ENCODE measurements around the gene HEXIM2.
A peak's percentile ranks its signal among the peaks of the same experiment; 100 is the strongest.

HEXIM2 gene

DNA sequence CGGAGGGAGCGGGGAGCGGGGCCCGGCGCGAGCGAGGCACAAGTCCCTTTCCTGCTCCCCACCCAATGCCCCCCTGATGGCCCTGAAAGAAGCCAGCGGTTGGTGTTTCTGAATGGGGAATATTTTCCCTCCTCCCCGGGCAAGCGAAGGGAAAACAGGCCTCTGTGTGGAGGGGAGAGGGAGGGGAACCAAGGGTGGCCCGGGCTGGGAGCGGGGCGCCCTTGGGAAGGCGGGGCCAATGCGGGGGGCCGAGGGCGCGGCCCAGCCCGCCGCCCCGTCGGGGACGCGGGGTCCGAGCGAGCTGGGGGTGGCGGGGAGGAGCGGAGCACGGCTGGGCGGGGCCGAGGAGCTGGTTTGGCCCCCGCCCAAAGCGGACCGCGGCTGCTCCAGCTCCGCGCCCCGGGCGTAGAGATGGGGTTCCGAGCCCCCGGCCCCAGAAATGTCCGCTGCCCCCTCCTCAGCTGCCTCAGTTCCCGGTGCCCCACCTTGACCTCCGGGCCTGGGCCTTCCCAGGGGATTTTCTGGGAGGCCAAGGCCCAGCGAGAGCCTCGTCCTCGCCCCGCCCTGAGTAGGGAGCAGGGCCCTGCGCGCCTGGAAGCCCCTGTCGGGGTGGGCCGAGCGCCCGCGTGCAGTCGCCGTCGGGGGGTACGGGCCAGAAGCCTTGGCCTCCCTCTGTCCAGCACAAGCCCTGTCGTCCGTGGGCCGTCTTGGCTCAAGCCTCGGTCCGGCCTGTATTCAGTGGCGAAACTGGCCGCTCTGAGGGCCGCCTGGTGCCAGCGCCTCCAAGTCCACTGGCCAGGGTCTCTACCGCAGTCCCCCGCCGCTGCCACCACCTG is 17.3 kb upstream of the HEXIM2 start:
- no peak for DNase-seq (ENCODE audit: low read depth)

DNA sequence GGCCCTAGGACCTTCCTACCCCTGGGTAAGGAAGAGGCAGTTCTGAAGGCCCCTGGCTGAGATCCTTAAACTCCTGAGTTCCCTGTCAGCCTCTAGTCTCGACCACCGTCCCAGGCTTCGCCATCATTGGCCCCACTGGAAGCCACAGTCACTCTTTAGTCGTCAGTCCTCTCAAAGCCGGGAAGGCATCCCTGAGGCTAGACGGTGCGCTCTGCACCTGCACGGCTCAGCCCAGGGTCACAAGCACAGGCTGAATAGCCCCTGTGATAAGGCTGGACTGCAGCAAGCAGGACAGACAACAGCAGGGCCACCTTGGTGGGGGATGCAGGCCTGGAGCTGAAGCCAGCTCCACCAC is 16.7 kb upstream of the HEXIM2 start:
- DNase-seq (ENCODE audit: low read depth): no peak

DNA sequence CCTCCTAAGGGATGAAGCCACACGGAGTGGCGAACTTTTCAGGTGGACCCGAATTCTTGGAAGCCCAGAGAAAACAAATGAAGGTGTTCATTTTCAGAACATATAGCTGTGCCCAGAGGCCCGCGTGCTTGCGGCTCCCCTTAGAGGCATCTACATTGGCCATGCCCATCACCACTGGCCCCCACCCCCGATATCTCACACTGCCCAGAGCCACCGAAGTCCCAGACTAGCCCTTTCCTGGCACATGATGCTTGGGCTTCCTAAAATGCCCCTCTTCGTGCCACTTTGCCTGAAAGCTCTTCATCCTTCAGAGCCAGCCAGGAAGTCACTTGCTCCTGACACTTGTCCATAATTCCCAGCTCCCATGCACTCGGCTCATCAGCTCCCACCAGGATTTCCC is 15.5 kb upstream of the HEXIM2 start:
- DNase-seq (ENCODE audit: low read depth): no peak

DNA sequence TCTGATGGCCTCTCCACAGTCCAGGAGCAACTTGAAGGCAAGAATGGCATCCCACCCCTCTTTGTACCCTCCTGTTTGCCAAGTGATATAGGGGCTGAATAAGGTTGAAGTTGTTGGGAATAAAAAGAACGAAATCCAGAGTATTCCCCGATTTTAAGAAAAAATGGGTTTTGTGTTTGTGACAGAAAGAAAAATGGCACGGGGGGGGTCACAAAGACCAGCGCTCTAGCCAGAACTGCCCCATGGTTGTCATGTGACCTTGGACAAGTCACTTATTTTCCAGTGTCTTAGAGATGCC is 15.1 kb upstream of the HEXIM2 start:
- no peak for DNase-seq (ENCODE audit: low read depth)

DNA sequence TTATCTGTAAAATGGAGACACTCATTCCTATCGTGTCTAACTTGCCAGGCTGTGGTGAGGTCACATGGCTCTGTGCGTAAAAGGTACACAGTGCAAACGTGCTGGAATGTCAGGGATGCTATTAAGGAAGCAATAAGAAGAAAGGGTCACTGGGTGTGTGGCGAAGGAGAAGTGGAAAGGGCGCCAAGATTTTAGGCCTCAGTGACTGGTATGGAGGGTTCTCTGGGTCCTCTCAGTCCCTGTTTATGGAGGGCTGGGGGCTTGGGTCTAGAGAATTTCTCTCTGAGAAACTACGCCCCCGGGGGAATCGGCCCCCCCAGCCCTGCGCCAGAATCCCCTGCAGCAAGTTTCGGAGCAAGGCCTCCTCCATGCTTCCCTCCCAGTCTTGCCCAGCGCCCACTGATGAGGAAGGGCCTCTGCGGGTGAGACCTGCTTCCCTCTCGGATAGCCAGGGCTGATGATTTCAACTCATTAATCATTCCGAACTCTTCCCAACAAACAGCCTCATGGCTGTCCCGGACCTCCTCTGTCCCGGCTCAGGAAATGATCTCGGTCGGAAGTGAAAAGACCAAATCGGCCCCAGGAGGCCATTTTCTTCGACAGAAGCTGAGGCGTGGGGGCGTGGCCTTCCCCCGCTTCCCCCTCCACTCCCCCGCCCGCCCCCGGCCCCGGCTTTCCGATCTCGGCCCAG is 14.6 kb upstream of the HEXIM2 start:
- peak; percentile 41 for DNase-seq (ENCODE audit: low read depth)

DNA sequence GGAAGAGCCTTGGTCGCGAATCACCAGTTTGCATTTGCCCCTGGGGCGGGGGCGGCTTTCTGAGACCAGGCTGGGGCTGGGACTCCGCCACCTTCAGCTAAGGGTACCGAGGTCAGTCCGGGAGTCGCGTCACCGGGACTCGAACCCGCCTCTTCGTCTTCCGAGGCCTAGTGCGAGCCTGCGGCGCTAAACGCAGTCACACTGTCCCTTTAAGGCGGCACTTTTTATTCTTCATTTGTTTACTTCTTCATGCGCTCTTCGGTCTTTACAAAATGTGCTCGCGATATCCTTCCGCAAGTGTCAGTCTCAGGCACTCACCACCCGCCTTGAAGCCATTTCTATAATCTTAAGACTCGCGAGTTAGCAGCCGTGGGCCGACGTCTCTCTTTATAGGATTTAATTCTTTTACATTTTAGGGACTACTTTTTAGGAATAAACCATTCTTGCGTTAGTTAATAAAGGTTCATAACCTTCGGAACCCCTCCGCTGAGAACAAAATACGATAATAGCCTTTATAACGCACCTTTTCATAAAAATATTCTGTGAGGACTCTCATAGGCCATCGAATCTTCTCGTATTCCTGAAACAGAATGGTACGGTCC is 14.0 kb upstream of the HEXIM2 start:
- peak; percentile 50 for DNase-seq (ENCODE audit: low read depth)

DNA sequence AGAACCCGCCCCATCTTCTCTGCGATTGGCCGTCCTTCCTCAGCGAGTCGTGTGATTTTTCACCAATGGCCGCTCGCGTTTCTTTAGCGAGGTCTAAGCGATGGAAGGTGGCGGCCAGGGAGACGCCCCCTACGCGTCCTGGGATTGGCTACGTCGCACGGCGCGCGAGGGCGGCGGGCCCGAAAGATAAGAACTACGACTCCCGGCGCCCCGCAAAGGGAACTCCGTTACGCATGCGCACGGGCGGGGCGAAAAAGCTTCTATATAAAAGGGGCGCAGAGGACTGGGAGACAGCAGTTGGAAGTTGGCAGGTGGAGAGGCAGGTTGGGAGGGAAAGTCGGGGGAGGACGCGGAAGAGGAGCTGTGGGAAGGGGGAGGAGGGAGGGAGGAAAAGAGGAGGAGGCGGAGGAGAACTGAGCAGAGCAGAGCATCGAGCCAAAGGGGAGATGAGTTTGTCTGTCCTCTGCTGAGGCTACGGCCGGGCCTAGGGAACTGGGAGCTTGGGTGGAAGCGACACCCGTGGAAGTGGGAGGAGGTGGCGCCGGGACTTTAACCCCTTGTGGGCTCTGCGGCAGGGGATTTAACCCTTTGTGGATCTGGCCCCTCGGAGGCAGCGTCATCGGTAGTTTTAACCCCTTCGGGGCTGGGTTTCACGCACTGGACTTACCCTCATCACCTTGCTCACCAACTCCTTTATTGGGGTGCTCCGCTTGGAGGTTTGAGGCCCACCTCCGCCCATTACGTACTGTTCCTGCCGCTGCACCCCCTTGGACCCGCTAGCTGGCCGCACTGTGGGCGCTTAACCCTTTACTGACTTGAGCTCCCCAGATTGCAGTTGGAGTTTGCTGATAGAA is 13.3 kb upstream of the HEXIM2 start, which contains the start of gene HEXIM1:
HEXIM1 (plus strand) TSS at position 293 of the 854 bp plus-strand sequence. CDS start 716 bp downstream, outside the sequence.
- DNase-seq (ENCODE audit: low read depth): peak; percentile 99

DNA sequence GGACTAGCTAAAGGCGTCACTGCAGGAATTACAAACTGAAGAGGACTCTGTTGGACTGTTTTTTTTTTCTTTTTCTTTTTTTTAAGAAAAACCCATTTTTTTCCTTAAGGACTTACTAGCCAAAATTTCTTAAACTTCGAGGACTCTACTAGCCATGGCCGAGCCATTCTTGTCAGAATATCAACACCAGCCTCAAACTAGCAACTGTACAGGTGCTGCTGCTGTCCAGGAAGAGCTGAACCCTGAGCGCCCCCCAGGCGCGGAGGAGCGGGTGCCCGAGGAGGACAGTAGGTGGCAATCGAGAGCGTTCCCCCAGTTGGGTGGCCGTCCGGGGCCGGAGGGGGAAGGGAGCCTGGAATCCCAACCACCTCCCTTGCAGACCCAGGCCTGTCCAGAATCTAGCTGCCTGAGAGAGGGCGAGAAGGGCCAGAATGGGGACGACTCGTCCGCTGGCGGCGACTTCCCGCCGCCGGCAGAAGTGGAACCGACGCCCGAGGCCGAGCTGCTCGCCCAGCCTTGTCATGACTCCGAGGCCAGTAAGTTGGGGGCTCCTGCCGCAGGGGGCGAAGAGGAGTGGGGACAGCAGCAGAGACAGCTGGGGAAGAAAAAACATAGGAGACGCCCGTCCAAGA is 12.5 kb upstream of the HEXIM2 start:
- peak; percentile 57 for DNase-seq (ENCODE audit: low read depth)

DNA sequence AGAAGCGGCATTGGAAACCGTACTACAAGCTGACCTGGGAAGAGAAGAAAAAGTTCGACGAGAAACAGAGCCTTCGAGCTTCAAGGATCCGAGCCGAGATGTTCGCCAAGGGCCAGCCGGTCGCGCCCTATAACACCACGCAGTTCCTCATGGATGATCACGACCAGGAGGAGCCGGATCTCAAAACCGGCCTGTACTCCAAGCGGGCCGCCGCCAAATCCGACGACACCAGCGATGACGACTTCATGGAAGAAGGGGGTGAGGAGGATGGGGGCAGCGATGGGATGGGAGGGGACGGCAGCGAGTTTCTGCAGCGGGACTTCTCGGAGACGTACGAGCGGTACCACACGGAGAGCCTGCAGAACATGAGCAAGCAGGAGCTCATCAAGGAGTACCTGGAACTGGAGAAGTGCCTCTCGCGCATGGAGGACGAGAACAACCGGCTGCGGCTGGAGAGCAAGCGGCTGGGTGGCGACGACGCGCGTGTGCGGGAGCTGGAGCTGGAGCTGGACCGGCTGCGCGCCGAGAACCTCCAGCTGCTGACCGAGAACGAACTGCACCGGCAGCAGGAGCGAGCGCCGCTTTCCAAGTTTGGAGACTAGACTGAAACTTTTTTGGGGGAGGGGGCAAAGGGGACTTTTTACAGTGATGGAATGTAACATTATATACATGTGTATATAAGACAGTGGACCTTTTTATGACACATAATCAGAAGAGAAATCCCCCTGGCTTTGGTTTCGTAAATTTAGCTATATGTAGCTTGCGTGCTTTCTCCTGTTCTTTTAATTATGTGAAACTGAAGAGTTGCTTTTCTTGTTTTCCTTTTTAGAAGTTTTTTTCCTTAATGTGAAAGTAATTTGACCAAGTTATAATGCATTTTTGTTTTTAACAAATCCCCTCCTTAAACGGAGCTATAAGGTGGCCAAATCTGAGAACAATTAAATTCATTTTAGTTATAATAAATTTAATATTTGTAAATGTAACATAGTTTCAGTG is 11.7 kb upstream of the HEXIM2 start:
- DNase-seq (ENCODE audit: low read depth): no peak

DNA sequence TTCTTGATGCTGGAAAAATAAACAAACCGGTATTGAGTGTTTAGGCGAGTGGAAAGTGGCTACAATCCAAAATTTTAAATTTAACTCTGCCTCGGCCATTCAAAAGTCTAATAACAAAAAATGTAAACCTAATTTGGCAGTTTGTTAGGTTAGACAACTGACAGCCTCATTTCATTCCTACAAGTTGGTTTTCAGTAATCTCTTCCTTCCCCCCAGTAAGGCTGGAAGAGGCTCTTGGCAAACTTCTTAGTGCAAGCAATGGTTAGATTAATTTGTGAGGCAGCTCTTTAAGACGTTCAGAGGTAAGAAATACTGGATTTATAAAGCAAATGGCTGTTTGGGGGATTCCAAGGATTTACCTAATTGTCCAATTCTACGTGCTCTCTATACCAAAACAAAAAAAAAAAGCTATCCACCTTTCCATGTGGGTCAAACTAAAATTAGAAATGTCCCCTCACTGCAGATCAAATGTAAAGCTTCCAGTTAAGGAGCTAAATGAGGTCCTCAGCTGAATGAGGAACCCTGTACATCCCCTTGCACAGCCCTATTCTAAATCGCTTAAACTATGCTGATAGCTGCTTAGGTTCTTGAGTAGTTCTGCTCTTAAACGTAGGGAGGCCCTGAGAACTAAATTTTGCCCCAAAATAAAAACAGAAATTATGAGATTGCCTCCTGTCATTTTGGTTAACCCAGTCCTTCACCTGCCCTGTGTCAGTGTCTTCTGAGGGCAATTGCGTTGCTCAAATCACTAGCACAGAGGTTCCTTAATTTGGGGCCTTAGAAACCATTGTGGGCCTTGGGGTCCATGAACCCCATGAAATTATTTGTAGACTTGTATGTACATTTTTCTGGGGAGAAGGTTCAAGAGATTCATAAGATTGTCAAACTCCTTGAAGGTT is 10.5 kb upstream of the HEXIM2 start:
- no peak for DNase-seq (ENCODE audit: low read depth)

DNA sequence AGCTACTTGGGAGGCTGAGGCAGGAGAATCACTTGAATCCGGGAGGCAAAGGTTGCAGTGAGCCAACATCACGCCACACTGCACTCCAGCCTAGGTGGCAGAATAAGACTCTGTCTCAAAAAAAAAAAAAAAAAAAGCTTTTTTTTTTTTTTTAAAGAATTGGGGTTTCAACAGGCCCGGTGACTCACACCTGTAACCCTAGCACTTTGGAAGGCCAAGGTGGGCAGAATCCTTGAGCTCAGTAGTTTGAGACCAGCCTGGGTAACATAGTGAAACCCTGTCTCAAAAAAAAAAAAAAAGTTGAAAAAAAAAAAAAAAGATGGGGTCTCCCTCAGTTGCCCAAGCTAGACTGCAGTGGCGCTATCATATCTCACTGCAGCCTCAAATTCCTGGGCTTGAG is 6.6 kb upstream of the HEXIM2 start:
- no peak for DNase-seq (ENCODE audit: low read depth)

DNA sequence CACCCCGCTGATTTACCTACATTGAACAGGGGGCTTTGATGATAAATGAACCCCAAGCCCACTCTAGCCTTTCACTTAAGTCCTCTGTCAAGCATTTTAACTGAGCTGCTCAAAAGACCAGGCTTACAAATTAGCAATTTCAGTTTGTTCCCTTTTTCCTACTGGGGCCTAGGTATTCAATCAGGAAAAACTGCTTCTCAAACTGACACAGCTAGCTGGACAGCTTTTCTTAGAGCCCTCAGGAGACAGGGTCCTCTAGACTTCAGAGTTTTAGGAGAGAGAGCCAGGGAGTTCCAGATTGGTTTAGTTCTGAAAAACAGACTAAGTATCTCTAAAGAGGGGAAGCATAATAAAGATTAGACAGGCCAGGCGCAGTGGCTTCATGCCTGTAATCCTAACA is 6.2 kb upstream of the HEXIM2 start:
- no peak for DNase-seq (ENCODE audit: low read depth)

DNA sequence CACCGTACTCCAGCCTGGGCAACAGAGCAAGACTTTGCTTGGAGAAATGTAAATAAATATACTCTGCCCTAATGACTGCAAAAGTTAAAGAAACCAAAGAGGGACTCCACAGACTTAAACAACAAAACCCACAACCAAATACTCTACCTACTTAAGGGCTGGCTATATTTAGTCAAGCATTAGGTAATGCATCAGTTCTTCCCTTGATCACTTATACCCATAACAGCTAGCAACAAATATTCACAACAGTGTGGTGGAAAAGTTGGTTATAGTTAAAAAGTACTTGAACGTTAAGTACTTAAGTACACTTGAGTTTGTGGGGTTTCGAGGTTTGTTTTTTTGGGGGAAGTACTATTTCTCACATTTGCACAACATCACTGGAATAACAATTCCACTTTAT is 5.4 kb upstream of the HEXIM2 start:
- DNase-seq (ENCODE audit: low read depth): no peak

DNA sequence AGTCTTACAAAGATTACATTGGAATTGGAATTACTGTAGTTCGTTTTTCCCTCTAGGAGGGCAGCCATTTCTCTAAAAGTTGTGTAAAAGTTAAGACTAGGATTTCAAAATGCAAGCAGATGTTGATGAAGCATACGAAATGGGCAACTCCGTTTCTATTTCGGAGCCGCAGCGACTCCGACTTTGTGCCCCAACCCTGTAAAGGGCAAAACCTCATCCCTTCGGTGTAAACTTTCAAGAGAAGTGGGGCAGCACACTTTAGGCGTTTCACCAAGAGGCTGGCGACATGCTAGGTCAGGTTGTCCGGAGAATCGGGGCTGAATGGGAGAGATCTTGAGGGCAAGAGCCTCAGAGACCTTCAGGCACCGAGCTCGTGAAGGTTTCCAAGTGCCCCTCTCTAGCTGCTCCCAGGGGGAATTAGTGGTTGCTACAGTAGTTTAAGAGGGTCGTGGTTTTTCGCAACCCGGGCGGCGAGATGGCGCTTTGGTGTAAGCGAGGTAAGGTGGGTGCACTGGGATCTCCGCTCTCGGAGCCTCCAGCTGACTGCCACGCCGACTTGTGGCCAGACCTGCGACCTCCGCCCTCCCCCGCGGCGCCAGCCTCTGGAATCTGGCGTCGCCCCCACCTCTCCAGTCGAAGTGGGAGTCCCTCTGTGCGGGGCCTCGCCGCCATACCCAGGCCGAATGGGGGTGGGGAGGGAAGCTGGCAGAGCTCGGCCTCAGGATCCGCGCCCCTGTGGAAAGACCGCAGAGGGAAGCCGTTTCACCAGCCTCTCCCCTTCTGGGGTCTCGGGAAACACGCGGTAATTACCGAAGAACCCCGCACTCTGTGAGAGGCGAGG is 1.0 kb upstream of the HEXIM2 start:
- peak; percentile 45 for DNase-seq (ENCODE audit: low read depth)

DNA sequence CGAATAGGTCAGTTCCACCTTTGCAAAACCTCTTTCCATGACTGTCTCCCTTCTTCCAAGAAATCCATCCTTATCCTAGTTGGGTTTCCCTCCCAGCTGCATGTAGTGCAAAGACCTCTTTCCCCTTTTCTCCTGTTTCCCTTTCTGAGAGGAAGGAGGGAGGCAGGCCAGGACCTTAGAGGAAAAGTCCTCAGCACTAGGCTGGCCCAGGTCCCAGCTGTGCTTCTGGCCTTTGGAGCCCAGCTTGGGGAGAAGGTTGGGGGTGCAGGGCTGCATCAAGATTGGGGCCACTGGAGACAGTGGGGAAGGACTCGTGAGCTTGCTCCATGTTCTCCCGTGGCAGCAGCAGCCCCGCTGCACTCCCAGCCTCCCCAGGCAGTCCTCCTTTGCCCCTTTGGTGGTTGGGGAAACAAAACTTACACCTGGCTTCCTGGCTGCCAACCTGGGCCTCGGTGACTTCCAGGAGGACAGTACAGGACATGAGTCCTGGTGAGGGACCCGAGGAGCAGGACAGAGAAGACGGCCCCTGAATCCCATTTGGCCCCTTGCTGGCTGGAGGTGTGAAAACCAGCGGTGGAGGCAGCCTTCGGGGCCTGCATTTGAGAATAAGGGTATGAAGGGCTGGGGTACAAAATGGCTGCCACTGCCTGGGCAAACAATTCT is 481 bp downstream of the HEXIM2 start:
- DNase-seq (ENCODE audit: low read depth): no peak

DNA sequence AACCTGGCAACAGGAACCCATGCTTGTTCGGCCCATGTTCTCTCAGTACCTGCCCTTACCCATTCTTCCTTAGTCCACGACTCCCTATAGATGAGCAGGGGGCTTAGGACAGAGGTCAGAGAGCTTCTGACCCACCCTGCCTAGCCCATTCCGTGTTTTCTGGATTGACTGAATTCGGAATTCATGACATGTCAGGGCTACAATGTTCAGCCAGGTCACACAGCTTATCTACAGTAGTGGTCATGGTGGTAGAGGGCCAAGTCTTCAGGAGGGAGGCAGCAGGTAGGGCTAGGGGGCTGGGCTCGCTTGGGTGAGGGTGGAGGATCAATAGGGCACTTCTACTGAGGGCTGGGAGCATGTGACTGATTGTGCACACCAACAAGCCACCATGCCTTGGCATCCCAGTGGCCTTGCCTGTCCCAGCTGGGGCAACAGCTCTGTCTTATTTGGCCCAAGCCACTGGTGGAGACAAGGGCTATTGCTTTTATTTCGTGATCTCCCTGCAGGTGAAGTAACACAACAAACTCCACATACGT is 3.1 kb downstream of the HEXIM2 start:
- DNase-seq (ENCODE audit: low read depth): no peak

DNA sequence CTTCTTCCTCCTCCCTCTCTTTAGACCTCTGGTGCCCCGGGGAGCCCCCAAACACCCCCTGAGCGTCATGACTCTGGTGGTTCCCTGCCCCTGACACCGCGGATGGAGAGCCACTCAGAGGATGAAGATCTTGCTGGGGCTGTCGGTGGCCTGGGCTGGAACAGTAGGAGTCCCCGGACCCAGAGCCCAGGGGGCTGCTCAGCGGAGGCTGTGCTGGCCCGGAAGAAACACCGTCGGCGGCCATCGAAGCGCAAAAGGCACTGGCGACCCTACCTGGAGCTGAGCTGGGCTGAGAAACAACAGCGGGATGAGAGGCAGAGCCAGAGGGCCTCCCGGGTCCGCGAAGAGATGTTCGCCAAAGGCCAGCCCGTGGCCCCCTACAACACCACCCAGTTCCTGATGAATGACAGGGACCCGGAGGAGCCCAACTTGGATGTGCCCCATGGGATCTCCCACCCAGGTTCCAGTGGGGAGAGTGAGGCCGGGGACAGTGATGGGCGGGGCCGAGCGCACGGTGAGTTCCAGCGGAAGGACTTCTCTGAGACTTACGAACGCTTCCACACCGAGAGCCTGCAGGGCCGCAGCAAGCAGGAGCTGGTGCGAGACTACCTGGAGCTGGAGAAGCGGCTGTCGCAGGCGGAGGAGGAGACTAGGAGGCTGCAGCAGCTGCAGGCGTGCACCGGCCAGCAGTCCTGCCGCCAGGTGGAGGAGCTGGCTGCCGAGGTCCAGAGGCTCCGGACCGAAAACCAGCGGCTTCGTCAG is 7.5 kb downstream of the HEXIM2 start:
- DNase-seq (ENCODE audit: low read depth): no peak

Measured in activated T-helper 1 cell treated with Interleukin-2 at 50 U/mL for 16 hours (primary cell).